ENCODE data around the gene FTCDNL1.

Gene FTCDNL1

DNA sequence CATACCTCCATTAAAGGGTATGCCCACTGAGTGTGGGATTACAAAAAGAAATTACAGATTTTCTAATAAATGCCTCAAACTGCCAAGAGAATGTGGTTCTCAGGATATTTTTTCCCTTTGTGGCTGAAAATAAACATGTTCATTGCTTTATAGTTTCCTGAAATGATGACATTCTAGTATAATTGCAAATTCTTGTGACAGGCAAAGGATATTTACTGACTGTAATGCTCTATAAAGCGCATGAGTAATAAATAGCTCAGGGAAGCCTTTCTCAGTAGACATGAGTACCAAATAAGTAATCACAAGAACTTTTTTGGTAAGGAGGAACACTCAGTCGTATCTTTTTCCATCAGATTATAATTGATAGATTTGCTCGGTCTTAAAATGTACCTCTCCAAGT is 72.3 kb downstream of the FTCDNL1 start:
- no peak overlapping the region for H3K27ac ChIP-seq
- TF ChIP-seq CTCF (IDR thresholded peaks at IDR 0.05; ENCODE audit: low read depth, low read length): no peak
- no peaks in the 10 kb centered on the region for H3K36me3 ChIP-seq
- H3K27me3 ChIP-seq (ENCODE audit: insufficient read depth, low read depth, severe bottlenecking): no peaks in the 10 kb centered on the region
- no peaks in the 10 kb centered on the region for H3K9me3 ChIP-seq (ENCODE audit: severe bottlenecking)
- no peak for DNase-seq
- no peak overlapping the region for H3K4me3 ChIP-seq (ENCODE audit: low read depth, low read length)

- no peaks in the 10 kb centered on the region for H3K9me3 ChIP-seq (ENCODE audit: severe bottlenecking)
- no peak overlapping the region for H3K27ac ChIP-seq
- no peak for DNase-seq
- H3K4me3 ChIP-seq (ENCODE audit: low read depth, low read length): no peak overlapping the region
- no peaks in the 10 kb centered on the region for H3K27me3 ChIP-seq (ENCODE audit: insufficient read depth, low read depth, severe bottlenecking)
- H3K36me3 ChIP-seq: no peaks in the 10 kb centered on the region
- TF ChIP-seq CTCF (IDR thresholded peaks at IDR 0.05; ENCODE audit: low read depth, low read length): no peak
Observed at GRCh38 chr2:199777916-199778315, 73.1 kb downstream of the FTCDNL1 start.

DNA sequence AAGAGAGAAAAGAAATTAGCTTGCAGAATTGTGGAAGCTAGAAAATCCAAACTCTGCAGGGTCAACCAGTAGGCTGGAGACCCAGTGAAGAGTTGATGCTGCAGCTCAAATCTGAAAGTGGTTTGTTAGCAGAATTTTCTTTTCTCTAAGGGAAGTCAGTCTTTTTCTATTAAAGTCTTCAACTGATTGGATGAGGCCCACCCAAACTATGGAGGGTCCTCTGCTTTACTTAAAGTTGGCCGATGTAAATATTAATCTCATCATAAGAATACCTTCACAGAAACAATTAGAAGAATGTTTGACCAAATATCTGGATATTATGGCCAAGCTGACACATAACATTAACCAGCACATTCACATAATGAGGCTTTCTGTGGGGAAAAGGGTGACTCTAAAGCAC is 73.7 kb downstream of the FTCDNL1 start:
- no peaks in the 10 kb centered on the region for H3K27me3 ChIP-seq (ENCODE audit: insufficient read depth, low read depth, severe bottlenecking)
- no peak for TF ChIP-seq CTCF (IDR thresholded peaks at IDR 0.05; ENCODE audit: low read depth, low read length)
- no peak for DNase-seq
- no peaks in the 10 kb centered on the region for H3K36me3 ChIP-seq
- H3K27ac ChIP-seq: no peak overlapping the region
- no peaks in the 10 kb centered on the region for H3K9me3 ChIP-seq (ENCODE audit: severe bottlenecking)
- no peak overlapping the region for H3K4me3 ChIP-seq (ENCODE audit: low read depth, low read length)

- no peaks in the 10 kb centered on the region for H3K27me3 ChIP-seq (ENCODE audit: insufficient read depth, low read depth, severe bottlenecking)
- no peak for TF ChIP-seq CTCF (IDR thresholded peaks at IDR 0.05; ENCODE audit: low read depth, low read length)
- H3K9me3 ChIP-seq (ENCODE audit: severe bottlenecking): no peaks in the 10 kb centered on the region
- H3K4me3 ChIP-seq (ENCODE audit: low read depth, low read length): no peak overlapping the region
- no peaks in the 10 kb centered on the region for H3K36me3 ChIP-seq
- no peak for DNase-seq
- H3K27ac ChIP-seq: no peak overlapping the region
Observed at GRCh38 chr2:199775267-199775666, 75.7 kb downstream of the FTCDNL1 start.

GRCh38 chr2:199772035-199772976 is 78.7 kb downstream of the FTCDNL1 start:
- Histone ChIP-seq H3K4me3 (ENCODE audit: low read depth, low read length) (no peak overlapping the region), H3K36me3 (no peaks in the 10 kb centered on the region), H3K27ac (no peak overlapping the region), H3K27me3 (ENCODE audit: insufficient read depth, low read depth, severe bottlenecking) (no peaks in the 10 kb centered on the region), H3K9me3 (ENCODE audit: severe bottlenecking) (no peaks in the 10 kb centered on the region)
- no peak for TF ChIP-seq CTCF (IDR thresholded peaks at IDR 0.05; ENCODE audit: low read depth, low read length)
- DNase-seq: no peak

Measured in WERI-Rb-1 (cell line).